Measurements from ENCODE around the gene ZSWIM9.

Gene ZSWIM9

GRCh38 chr19:48137411-48137810 is 33.1 kb upstream of the ZSWIM9 start:
- no peak for TF ChIP-seq POLR2AphosphoS5 (IDR thresholded peaks at IDR 0.05; ENCODE audit: low read depth, low read length)
- no peak for TF ChIP-seq REST (IDR thresholded peaks at IDR 0.05; ENCODE audit: insufficient read depth in 1 of 2, low read depth in 2 of 2, low read length in 2 of 2)
- no peak for TF ChIP-seq FOXP2 (optimal IDR thresholded peaks at IDR 0.05; ENCODE audit: borderline replicate concordance, extremely low read depth, extremely low read length, insufficient read depth)
- no peak for TF ChIP-seq SIN3A (IDR thresholded peaks at IDR 0.05; ENCODE audit: borderline replicate concordance, insufficient read depth, low read length)
- no peak for TF ChIP-seq TAF1 (IDR thresholded peaks at IDR 0.05; ENCODE audit: borderline replicate concordance, insufficient read depth, low read length)

- TF ChIP-seq POLR2AphosphoS5 (IDR thresholded peaks at IDR 0.05; ENCODE audit: low read depth, low read length) (no peak), REST (IDR thresholded peaks at IDR 0.05; ENCODE audit: insufficient read depth in 1 of 2, low read depth in 2 of 2, low read length in 2 of 2) (no peak), SIN3A (IDR thresholded peaks at IDR 0.05; ENCODE audit: borderline replicate concordance, insufficient read depth, low read length) (no peak), TAF1 (IDR thresholded peaks at IDR 0.05; ENCODE audit: borderline replicate concordance, insufficient read depth, low read length) (no peak), FOXP2 (optimal IDR thresholded peaks at IDR 0.05; ENCODE audit: borderline replicate concordance, extremely low read depth, extremely low read length, insufficient read depth) (no peak)
These were observed 31.4 kb upstream of the ZSWIM9 start for GRCh38 chr19:48139053-48139452.

- TF ChIP-seq SIN3A (IDR thresholded peaks at IDR 0.05; ENCODE audit: borderline replicate concordance, insufficient read depth, low read length) (no peak), REST (IDR thresholded peaks at IDR 0.05; ENCODE audit: insufficient read depth in 1 of 2, low read depth in 2 of 2, low read length in 2 of 2) (no peak)
These were observed 22.8 kb upstream of the ZSWIM9 start for GRCh38 chr19:48147597-48148175.

GRCh38 chr19:48148576-48148975 is 21.9 kb upstream of the ZSWIM9 start:
- TF ChIP-seq TAF1 (IDR thresholded peaks at IDR 0.05; ENCODE audit: borderline replicate concordance, insufficient read depth, low read length), result no peak
- no peak for TF ChIP-seq REST (IDR thresholded peaks at IDR 0.05; ENCODE audit: insufficient read depth in 1 of 2, low read depth in 2 of 2, low read length in 2 of 2)
- TF ChIP-seq SIN3A (IDR thresholded peaks at IDR 0.05; ENCODE audit: borderline replicate concordance, insufficient read depth, low read length), result no peak
- no peak for TF ChIP-seq FOXP2 (optimal IDR thresholded peaks at IDR 0.05; ENCODE audit: borderline replicate concordance, extremely low read depth, extremely low read length, insufficient read depth)
- TF ChIP-seq POLR2AphosphoS5 (IDR thresholded peaks at IDR 0.05; ENCODE audit: low read depth, low read length), result no peak

- no peak for TF ChIP-seq SIN3A (IDR thresholded peaks at IDR 0.05; ENCODE audit: borderline replicate concordance, insufficient read depth, low read length)
- TF ChIP-seq FOXP2 (optimal IDR thresholded peaks at IDR 0.05; ENCODE audit: borderline replicate concordance, extremely low read depth, extremely low read length, insufficient read depth), result no peak
- TF ChIP-seq TAF1 (IDR thresholded peaks at IDR 0.05; ENCODE audit: borderline replicate concordance, insufficient read depth, low read length), result no peak
- TF ChIP-seq REST (IDR thresholded peaks at IDR 0.05; ENCODE audit: insufficient read depth in 1 of 2, low read depth in 2 of 2, low read length in 2 of 2), result no peak
- TF ChIP-seq POLR2AphosphoS5 (IDR thresholded peaks at IDR 0.05; ENCODE audit: low read depth, low read length), result no peak
These were observed 21.1 kb upstream of the ZSWIM9 start for GRCh38 chr19:48149430-48149829.

Data from PFSK-1 (cell line).